GM12874 (cell line): ENCODE measurements around the gene METRN.

ENCODE experiments used
- TF ChIP-seq, protein P1 (sequence below): IDR thresholded peaks from 2 replicates; pipeline ENCODE4 v1.5.1; 2011; ENCODE audit warnings: low read depth, mild to moderate bottlenecking, control low read depth, low read length, moderate library complexity; ENCODE audit not compliant: insufficient read depth

The METRN gene

DNA sequence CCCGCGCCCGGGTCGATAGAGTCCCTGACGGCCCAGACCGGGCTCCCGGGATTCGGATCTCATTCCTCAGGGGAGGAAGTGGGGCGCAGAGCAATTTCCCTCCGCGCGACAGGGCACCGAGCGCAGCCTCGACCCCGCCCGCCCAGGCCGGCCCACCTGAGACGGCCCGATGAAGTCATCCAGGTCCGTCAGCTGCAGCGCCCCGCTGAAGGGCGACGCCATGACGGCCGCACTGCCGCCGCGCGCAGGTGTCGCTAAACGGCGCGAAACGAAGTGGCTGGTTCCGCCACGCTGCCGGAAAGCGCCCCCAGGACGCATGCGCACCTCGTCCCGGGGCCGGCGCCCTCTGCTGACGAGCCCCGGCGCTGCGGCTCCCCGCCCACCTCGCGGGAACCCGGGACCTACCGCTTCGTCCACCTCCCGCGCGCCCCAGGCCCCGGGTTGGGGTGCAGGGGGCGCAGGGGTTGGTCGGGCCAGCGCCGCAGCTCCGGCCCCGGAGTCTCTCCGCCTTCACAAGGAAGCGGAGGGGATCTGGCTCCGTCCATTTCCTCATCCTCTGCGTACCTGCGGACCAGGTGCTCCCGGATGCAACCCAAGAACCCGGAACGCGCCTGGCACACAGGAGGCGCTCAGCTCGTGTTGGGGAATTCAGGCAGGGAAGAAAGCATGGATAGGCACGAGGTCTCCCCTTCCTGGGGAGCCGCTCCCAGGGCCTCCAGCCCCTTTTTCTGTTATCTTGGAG is 26.0 kb downstream of the METRN start, which contains the start of gene CIAO3:
Gene CIAO3, minus strand, starts transcription at position 234 of the 742 bp plus-strand sequence. Its CDS starts 12 bp downstream, at position 222.
- TF ChIP-seq, protein P1, sequence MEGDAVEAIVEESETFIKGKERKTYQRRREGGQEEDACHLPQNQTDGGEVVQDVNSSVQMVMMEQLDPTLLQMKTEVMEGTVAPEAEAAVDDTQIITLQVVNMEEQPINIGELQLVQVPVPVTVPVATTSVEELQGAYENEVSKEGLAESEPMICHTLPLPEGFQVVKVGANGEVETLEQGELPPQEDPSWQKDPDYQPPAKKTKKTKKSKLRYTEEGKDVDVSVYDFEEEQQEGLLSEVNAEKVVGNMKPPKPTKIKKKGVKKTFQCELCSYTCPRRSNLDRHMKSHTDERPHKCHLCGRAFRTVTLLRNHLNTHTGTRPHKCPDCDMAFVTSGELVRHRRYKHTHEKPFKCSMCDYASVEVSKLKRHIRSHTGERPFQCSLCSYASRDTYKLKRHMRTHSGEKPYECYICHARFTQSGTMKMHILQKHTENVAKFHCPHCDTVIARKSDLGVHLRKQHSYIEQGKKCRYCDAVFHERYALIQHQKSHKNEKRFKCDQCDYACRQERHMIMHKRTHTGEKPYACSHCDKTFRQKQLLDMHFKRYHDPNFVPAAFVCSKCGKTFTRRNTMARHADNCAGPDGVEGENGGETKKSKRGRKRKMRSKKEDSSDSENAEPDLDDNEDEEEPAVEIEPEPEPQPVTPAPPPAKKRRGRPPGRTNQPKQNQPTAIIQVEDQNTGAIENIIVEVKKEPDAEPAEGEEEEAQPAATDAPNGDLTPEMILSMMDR: peak; percentile 99

DNA sequence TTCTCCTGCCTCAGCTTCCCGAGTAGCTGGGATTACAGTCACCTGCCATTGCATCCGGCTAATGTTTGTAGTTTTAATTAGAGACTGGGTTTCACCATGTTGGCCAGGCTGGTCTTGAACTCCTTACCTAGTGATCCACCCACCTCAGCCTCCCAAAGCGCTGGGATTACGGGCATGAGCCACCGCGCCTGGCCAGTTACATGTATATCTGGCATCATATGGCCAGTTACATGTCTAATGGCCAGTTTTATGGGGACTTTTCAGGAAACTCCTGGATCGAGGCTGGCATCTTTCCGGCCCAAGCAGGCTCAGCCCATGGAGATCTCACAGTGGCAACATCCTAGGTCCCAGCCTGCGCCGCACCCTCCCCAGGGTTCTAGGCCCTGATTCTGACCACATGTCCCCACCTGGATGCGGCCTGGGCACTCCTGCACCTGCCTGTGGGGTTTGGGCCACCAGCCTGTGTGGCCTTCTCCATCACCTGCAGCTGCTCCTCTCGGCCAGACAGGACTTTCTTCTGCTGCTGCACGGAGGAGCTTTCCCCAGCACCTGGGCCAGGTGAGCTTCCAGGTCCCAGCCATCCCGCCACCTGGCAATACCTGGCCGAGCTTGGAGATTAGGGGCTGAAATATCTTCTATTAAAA is 27.2 kb downstream of the METRN start:
- TF ChIP-seq, protein P1: no peak

DNA sequence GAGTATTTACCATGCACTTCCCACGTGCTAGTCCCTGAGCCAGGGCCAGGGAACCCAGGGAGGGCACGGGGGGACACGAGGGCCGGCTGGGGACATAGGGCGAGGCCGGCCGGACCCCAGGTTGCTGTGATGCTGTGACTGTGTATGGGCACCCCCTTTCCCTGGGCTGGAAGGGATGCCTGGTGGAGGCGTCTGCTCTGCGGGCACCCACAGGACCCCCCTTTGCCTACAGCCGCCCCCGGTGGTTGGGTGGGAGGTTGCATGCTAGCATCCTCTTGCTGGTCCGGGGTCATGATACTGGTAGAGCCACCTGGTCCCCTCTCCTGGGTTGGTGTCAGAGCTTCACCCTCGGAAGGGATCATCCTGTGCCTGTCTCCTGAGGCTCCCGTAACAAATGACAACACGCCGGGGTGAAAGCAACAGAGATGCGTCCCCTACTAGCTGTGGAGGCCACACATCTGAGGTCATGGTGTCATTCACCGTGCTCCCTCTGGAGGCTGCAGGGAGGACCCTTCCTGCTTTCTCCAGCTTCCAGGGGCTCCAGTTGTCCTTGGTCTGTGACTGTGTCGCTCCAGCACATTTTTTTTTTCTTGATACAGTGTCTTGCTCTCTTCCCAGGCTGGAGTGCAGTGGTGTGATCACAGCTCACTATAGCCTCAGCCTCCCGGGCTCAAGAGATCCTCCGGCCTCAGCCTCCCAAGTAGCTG is 29.0 kb downstream of the METRN start:
- TF ChIP-seq, protein P1: peak; percentile 39; the same call in 1 of the 2 replicates

DNA sequence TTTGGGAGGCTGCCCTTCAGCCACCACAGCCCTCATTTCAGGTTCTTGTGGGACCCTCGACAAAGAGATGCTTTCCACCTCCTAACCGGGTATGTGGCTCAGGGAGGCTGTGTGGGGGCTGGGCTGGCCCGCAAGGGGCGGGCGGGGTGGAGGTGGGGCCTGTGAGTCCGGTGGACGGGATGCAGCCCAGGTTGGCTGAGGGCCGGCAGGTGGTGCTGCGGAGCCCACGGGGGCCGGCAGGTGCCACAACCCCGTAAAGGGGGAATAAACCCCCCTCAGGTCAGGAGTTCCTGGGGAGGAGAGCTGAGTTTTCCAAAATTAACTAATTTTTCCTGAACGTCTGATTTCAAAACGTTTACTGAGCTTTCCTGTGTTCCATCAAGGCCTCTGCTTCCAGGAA is 30.8 kb downstream of the METRN start:
- TF ChIP-seq, protein P1: peak; percentile 68

DNA sequence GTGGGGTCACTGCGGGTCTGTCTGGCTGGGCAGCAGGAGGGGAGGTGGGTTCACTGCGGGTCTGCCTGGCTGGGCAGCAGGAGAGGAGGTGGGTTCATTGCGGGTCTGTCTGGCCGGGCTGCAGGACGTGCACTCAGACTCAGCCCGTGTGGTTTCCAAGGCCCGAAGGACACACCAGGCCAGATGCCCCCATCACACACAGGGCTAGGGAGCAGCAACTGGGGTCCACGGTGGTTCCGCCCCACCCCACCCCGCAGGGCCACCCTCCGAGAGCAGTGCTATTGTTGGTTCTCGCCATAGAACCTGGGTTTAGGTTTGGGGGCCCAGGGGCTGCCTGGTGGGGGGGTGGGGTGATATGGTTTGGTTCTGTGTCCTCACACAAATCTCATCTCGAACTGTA is 31.7 kb downstream of the METRN start:
- TF ChIP-seq, protein P1: no peak

DNA sequence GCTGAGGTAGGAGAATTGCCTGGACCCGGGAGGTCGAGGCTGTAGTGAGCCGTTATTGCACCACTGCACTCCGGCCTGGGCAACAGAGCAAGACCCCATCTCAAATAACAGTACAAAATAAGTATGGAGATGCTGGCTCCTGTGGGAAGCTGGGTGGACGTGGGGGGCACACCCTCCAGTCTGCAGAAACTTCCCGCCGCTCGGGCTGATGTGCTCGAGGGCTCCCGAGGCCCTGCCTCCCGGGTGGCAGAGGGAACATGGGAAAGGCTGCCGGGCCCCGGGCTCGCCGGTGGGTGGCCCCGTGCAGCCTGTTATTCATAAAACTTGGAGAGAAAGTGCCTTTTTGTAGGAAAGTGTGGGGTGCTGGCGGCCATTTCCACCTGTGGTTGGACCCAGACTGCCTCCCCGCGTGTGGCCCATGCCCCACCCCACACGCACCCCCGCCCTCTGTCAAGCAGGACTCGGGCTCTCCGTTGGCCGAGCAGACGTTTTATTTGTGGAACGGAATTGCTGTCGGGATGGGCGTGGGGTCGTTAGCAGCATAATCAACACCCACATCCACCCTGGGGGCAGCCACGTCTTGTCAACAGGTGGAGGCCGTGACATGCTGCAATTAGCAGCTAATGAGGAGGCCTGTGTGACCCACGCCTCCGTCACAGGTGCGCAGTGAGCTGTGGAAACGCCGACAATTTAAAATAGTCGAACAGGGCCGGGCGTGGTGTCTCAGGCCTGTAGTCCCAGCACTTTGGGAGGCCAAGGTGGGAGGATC is 33.2 kb downstream of the METRN start:
- TF ChIP-seq, protein P1: no peak
